ENCODE results near the gene GALNT9.

GALNT9 gene

DNA sequence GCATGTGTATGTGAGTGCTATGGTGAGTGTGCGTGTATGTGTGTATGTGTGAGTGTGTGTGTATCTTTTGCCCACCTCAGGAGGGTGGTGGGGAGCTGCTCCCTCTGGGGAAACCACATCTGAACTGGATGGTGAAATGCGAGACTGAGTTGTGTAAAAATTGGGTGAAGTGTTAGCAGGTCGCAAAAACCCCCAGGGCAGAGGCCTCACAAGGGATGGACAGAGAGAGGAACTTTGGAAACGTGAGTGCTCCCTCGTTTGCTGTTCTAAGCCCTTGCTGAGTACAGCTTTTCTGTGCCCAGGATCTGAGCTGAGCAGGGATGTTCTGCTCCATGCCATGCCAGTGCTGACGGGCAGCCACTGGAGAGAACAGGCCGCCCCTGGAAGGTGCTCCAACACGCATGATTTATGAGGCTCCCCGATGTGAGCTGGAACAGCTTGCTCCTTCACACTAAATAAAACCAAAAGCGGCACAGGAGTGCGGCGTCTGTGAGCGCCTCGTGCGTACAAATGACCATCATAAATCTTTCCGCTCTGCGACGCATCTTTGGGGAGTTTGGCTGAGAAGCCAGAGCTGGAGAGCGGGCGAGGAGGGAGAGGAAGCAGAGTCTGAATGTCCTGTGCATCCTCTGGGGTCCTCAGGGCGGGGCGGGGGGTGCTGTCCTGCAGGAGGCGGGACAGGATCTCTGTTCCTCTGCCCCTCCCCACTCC, 14.1 kb upstream of the GALNT9 start:
- no peak for DNase-seq

GRCh38 chr12:132342251-132343227, 13.2 kb upstream of the GALNT9 start:
- DNase-seq, result no peak

- no peak for DNase-seq
Measured at GRCh38 chr12:132341318-132342050, 12.1 kb upstream of the GALNT9 start.

GRCh38 chr12:132340266-132341035, 11.1 kb upstream of the GALNT9 start:
- no peak for DNase-seq

- DNase-seq, result no peak
Measured at GRCh38 chr12:132339856-132340255, 10.5 kb upstream of the GALNT9 start.

GRCh38 chr12:132338781-132339180, 9.4 kb upstream of the GALNT9 start:
- DNase-seq, result no peak

DNA sequence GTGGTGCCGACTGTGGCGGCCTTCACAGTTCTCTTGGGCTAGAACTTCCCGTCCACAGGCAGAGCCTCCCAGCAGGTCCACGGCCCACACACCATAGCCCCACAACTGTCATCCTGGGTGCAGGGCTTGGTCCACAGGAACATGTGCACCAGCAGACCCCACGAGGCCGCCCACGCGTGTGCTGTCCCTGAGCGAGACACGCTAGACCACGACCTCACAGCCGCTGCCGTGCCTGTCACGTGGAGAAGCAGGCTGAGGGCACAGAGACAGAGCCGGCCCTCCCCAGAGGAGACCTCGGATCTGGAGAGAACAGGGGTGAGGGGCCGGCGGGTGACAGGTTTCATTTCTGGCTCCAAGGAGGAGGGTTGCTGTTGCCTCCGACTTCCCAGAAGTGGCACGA, 8.9 kb upstream of the GALNT9 start:
- DNase-seq, result no peak

DNA sequence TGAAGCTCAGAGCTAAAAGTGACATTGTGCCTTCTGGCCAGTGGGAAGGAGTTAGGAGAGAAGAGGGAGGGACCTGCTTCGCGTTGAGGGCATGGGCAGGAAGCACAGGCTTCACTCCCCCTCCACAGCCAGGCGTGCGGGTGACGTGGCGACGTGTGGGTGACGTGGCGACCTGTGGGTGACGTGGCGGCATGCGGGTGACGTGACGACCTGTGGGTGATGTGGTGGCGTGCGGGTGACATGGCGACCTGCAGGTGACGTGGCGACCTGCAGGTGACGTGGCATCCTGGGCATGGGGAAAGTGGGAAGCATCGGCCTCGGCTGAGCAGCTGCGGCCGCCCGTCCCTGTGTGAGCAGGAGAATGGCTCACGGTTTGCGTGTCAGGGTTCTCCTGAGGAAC, 8.2 kb upstream of the GALNT9 start:
- DNase-seq, result no peak

DNA sequence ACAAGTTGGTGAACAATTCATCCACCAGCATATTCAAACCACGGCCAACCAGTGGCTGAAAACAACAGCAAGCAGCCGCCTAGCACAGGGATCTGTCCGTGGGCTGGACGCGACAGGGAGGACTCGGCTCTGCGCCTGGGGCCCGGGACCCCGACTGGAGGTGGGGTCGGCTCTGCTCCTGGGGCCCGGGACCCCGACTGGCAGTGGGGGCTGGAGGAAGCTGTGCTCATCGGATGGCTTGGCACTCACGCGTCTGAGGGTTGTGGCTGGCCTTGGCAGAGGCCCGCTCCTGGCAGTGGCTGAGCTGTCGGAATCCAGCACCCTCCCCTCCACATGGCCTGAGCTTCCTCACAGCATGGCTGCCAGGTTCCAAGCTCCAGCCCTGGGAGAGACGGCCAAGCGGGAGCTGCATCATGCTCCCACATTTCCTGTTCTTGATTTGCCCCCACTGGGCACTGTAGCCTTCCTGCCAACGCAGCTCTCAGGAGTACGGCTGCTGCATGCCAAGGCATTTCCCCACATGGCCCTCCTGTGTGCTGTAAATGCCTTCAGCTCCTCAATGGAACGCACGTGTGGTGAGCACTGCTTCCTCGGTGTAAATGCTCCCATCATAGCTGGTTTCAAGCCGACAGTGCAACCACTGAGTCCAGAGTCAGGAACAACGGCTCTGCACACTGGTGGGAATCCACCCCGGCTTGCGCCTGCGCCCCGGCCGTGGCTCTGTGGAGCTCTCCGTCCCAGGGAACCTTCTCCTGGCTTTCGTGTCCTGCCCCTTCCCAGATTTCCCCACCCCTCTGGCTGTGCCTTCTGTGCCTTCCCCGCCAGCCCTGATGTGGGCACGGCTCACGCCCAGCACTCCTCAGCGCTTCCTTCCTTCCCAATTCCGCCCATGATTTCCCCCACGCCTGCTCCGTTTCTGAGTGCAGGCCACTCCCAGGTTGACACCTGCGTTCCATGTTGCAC, 7.3 kb upstream of the GALNT9 start:
- no peak for DNase-seq

DNA sequence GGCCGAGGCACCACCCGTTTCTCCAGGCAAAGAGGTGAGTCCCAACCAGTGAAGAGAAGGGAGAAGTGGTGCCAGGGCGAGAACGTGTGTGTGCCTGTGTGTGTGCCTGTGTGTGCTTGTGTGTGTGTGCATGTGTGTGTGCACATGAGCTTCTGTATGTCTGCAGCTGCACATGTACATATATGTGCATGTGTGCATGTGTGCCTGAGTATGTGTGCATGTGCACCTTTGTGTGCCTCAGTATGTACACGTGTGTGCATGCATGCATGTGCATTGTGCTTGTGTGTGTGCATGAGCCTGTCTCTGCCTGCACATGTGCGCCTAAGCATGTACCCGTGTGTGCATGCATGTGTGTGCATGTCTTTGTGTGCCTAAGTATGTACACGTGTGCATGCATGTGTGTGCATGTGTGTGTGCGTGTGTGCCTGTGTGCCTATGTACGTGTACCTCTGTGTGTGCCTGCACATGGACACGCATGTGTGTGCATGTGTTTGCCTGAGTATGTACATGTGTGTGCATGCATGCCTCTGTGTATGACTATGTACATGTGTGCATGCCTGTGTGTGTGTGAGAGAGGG, 5.9 kb upstream of the GALNT9 start:
- DNase-seq, result no peak

GRCh38 chr12:132333766-132334165, 4.4 kb upstream of the GALNT9 start:
- DNase-seq, result no peak

DNA sequence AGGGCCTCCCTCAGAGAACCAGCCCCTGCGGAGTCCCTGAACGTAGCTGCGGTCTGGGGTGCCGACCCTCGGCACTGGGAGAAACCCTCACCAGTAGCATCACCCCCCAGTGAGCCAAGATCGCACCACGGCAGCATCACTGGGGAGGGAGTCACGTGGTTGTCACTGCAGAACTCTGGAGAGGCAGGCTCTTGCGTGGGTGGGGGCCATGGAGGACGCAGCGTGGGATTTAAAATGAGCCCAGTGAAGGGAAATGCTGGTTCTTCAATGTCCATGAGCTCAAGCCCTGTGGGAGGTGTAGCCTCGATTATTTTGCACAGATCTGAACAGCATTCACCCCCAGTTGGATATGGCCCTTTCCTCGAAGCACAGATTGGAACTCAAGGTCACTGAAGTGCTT, 3.9 kb upstream of the GALNT9 start:
- no peak for DNase-seq

DNA sequence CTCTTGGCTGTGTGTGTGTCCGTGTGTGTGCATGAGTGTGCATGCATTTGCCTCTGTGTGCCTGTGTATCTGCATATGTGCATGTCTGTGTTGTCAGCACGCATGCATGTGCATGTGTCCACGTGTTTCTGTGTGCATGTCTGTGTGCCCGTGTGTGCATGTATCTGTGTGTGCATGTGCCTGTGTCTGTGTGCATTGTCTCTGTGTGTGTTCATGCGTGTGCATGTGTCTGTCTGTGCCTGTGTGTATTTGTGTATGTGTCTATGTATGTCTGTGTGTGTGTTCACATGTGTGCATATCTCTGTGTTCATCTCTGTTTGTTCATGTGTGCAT, 1.1 kb upstream of the GALNT9 start:
- no peak for DNase-seq

DNA sequence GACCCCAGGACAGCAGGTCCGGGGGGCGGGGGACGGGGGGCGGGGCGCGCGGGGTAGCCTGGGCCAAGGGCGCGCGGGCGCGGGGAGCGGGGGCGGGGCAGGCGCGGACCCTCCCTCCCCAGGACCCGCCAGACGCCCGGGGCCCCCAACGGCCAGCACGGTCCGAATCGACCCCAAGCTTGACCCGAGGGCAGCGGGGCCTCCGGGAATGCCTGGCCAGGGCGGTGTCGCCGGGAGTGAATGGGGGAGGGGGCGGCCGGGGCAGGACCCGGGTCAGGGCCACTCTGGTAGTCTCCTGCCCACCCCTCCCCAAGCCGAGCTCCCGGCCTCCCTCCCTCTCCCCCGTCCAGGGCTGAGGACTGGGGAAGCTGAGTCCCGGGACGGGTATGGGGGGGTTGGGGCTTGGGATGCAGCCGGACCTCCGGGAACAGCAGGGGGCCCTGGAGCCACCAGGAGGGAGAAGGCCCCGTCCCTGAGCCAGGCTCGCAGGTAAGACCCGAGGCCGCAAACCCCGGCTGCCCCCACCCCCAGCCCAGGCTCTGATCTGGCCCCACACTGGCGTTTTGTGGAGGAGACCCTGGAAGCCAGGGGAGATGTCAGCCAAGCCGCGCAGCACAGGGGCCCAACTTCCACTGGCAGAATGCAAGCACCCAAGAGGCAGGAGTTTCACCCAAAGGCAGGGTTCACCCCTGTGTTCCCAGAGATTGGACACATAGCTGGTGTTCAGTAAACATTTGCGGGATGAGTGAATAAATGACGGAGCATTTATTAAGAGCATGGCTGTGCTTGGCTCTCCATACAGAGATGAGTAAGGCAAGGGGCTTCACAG, 545 bp upstream of the GALNT9 start:
- no peak for DNase-seq

- DNase-seq, result no peak
Measured at GRCh38 chr12:132328282-132329029, 933 bp downstream of the GALNT9 start.

DNA sequence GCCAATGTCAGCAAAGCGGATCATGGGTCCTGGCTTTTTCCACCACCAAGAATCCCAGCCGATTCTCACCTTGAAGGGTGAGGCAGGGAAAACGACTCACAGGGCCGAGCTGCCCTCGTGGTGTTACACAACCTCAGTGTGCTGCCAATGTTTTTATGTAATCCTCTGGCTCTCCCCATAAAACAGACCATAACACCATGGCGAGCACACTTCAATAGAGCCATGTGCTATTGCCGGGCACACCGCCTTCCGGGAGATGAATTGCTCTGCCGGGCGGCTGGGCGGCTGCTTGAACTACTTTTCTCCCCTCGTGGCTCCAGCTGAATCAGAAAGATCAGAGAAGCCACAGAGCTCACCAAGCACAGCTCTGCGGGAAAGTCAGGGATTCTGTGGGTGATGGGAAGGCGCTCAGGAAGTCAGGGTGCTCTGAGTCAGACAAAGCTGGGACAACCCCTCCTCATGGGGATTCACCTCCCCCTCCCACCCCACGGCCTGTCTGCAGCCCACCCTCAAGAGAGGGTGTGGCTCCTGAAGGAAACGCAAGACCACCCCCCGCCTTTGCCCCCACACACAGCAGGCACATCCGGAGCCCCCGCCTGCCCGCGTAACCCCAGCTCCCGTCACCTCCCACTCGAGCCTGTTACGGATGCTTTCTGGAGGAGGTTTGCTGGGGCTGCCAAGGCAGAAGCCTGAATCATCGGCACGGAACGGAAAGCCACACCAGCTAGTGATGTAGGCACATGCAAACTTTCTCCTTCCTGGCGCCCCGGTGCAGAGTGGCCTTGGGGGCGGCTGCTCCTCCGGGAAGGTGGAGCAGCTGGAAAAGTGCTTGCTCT, 1.8 kb downstream of the GALNT9 start:
- no peak for DNase-seq

GRCh38 chr12:132326646-132327045, 2.7 kb downstream of the GALNT9 start:
- no peak for DNase-seq

DNA sequence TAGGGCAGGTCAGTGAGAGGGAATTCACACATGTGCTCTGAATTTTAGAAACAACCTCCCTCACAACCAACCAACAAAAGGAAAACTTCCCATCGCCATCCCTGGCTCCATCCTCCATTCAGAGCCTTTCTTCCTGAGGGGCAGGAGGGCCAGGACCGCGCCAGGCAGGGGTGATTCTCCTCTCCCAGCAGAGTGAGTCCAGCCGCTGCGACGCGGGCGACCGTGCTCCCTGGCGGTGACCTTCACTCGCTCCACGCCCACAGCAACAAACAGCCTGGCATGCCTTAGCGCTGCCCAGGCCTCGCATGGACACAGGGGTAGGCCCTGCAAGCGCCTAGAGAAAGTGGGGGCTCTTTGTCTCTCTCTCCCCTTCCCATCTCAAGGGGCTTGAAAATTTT, 3.7 kb downstream of the GALNT9 start:
- DNase-seq, result no peak

All from NCI-H446 treated with DMSO at 0.1 percent for 48 hours (cell line).